ACHN (cell line): ENCODE results near the gene ZFP69.

Experiments
- DNase-seq: peaks from one replicate; pipeline ENCODE4 v3.0.0-alpha.2; 2015
- in situ Hi-C: cut with HindIII; loops from 2 replicates; pipeline ENCODE4 v1.10.0; 2017; ENCODE audit warnings: low sequenced_read_pairs, low pct_ligation_motif_present, low pct_unique_long_range_greater_than_20kb

The ZFP69 gene

DNA sequence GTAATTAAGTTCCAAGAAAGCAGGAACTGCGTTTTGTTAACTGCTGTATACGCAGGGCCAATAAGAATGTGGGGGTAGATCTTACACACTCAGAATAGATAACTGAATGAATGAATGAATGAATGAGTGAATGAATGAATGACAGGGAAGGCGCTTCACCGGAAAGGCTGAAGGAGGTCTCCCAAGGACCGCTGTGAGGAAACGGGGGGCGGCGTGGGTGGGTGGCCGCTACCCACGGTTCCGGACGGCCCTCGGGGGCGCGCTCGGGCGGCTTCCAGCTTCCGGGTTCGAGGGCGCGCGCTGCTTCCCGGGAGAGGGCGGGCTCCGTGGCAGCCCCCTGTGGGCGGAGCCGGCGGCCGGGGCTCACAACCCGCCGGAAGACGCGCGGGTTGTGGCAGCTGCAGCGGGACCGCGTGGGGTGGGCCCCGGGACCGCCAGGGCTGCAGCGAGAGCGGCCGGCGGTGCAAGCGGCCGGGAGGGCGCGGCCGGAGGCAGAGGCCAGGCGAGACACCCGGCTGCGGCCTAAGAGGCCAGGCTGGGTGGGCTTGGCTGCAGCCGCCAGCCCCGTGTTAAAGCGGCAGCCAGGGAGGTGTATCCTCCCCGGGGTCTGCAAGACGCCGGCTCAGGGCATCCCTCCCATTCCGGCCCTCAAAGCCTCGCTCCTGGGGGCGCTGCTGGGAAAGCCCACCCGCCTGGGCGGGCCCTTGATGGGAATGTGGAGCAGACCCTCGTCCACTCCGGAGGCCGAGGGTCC is at the start of gene ZFP69:
Gene ZFP69 (plus strand): TSS at position 367 of the 754 bp plus-strand sequence. CDS start 2,072 bp downstream, outside the sequence.
- peak; percentile 56 for DNase-seq
- in situ Hi-C loops = no loop called here

DNA sequence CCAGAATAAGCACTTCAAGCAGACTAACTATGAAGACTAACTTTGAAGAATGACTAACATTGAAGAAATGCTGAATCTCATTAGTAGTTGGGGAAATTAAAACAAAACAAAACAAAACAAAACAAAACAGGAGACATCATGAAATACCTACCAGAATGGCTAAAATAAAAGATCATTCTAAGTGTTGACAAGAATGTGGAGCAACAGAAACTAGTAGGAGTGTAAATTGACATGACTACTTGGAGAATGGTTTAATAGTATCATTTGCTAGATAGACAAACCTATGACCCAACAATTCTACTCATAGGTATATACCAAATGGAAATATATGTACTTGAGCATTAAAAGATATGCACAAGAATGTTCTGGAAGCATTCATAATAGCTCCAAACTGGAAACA is 45.7 kb upstream of the ZFP69 start:
- in situ Hi-C loops = no loop called here
- DNase-seq = no peak

GRCh38 chr1:40432644-40433390 is 44.3 kb upstream of the ZFP69 start:
- in situ Hi-C loops = no loop called here
- DNase-seq = no peak

- in situ Hi-C loops = no loop called here
- no peak for DNase-seq
Observed at GRCh38 chr1:40435471-40435870, 41.6 kb upstream of the ZFP69 start.

- in situ Hi-C loops = no loop called here
- DNase-seq = no peak
Observed at GRCh38 chr1:40435876-40436275, 41.2 kb upstream of the ZFP69 start.

GRCh38 chr1:40438391-40439015 is 38.6 kb upstream of the ZFP69 start:
- in situ Hi-C loops = no loop called here
- peak; percentile 24 for DNase-seq

GRCh38 chr1:40439247-40439646 is 37.8 kb upstream of the ZFP69 start:
- DNase-seq = no peak
- in situ Hi-C loops = no loop called here

GRCh38 chr1:40449684-40450494 is 27.2 kb upstream of the ZFP69 start, which contains the start of gene ZFP69B:
TSS of gene ZFP69B (plus strand) at chr1:40450476. CDS start at chr1:40450962, 486 bp downstream.
- in situ Hi-C loops = no loop called here
- DNase-seq = peak; percentile 90

GRCh38 chr1:40450495-40451237 is 26.4 kb upstream of the ZFP69 start:
- peak; percentile 5 for DNase-seq

DNA sequence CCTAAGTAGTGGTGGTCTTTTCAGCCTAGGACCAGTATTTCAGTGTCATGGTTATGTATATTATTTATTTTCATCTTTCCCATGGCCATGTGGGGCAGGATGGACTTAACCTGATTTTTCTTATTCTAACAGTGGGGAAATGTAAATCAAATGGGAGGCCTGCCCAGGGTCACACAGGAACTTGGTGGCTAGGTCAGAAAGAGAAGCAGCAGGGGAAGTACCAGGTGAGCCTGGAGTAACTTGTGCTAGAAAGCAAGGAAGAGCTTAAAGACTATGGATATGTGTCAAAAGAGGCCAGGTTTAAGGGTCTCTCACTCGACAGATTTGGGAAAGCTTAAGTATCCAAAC is 25.9 kb upstream of the ZFP69 start:
- in situ Hi-C loops = no loop called here
- no peak for DNase-seq

More at GRCh38 chr1:40450495-40451237, 26.4 kb upstream of the ZFP69 start:
- in situ Hi-C loops = no loop called here

- no peak for DNase-seq
- in situ Hi-C loops = no loop called here
Observed at GRCh38 chr1:40454873-40455272, 22.2 kb upstream of the ZFP69 start.

DNA sequence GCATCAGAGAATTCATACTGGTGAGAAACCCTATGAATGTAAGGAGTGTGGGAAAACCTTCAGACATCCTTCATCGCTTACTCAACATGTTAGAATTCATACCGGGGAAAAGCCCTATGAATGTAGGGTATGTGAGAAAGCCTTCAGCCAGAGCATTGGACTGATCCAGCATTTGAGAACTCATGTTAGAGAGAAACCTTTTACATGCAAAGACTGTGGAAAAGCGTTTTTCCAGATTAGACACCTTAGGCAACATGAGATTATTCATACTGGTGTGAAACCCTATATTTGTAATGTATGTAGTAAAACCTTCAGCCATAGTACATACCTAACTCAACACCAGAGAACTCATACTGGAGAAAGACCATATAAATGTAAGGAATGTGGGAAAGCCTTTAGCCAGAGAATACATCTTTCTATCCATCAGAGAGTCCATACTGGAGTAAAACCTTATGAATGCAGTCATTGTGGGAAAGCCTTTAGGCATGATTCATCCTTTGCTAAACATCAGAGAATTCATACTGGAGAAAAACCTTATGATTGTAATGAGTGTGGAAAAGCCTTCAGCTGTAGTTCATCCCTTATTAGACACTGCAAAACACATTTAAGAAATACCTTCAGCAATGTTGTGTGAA is 14.0 kb upstream of the ZFP69 start:
- no peak for DNase-seq
- in situ Hi-C loops = no loop called here

DNA sequence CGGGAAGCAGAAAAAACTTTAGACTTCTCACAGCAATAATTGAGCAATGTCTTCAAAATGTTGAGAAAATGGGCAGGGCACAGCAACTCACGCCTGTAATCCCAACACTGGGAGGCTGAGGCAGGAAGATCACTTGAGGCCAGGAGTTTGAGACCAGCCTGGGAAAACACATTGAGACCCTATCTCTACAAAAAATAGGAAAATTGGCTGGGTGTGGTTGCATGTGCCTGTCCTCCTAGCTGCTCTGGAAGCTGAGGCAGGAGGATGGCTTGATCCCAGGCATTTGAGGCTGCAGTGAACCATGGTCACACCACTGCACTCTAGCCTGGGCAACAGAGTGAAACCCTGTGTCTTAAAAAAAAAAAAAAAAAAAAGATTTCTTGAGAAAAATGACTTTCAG is 7.8 kb upstream of the ZFP69 start:
- in situ Hi-C loops = no loop called here
- DNase-seq = no peak

GRCh38 chr1:40475268-40475667 is 1.8 kb upstream of the ZFP69 start:
- in situ Hi-C loops = no loop called here

GRCh38 chr1:40477678-40478053 is 576 bp downstream of the ZFP69 start:
- no peak for DNase-seq
- in situ Hi-C loops = no loop called here

More at GRCh38 chr1:40475268-40475667, 1.8 kb upstream of the ZFP69 start:
- no peak for DNase-seq

GRCh38 chr1:40478276-40478675 is 1.2 kb downstream of the ZFP69 start:
- in situ Hi-C loops = no loop called here
- DNase-seq = no peak

GRCh38 chr1:40479156-40479555 is 2.1 kb downstream of the ZFP69 start:
- in situ Hi-C loops = no loop called here

More at GRCh38 chr1:40479156-40479555, 2.1 kb downstream of the ZFP69 start:
- no peak for DNase-seq
